ENCODE results near the gene FNIP2.

FNIP2 gene

DNA sequence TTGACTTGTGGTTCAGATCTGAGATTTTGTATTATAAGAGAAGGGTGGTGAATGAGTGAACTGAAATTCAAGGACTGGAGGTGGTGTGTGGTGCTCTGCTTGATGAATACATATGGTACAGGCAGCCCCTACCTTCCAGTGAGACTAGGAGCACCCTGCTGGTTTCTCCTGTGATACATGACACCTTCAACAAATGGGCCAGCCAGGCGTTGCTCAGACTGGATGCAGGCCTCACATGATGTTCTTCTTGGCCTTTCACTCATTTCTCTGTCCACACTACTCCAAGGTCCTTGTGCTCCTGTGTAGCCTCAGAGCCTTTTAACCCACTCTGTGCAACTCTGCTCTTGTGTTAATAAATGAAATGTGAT, 67.2 kb downstream of the FNIP2 start:
- no peak for DNase-seq (ENCODE audit: low read depth in 2 of 3, low spot score in 2 of 3)

DNA sequence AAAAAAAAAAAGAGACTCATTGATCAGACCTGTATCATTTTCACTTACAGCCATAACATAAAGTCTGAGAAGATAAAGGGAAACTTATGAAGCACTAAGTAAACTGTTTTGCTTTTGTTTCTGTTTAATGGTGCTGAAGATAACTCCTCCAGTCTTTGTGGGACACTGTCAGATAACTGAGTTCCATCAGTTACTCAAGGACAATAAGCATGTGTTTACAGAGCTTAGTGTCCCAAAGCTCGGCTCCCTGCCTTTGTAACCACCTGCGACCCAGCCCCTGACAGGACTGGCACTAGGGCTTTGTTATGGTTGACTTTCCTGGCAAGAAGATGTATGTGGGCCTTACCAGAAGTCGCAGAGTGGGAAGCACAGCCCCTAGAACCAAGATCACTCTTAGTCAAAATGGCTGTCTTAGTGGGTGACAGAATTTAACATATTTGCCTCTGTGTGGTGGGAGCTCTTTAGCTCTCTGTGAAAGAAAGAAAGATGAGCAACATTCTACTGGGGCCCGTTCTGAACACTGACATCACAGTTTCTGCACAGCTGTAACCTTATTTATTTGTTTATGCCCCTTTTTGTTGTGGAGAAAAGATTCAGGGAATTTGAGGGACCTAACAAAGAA, 68.1 kb downstream of the FNIP2 start:
- DNase-seq (ENCODE audit: low read depth in 2 of 3, low spot score in 2 of 3) = no peak

DNA sequence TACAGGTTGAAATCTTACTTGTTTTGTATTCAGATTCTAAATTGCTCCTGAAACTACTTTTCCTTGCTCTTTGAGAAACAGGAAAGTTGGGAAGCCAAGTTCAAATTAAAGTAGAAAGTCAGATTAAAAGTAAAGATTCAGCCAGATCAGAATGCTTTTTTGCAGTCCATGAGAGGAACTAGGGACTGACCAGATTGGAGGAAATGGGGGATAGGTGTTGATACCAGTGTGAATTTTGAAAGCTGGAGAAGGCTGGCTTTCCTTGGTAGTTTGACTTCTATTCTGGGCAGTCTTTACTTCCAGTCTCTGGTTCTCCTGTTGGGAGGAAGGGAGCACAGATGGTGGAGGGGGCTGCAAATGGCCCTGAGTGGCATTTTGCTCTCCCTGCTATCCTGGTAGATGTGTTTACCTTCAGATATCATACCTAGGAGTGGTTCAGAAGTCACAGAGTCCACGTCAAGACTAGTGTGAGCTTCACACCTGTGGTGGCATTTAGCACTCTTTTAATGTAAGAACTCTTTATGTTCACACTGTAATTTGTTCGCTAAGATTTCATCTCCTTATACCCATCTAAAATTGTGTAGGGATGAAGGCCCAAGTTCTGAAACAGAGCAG, 68.8 kb downstream of the FNIP2 start:
- DNase-seq (ENCODE audit: low read depth in 2 of 3, low spot score in 2 of 3) = no peak

DNA sequence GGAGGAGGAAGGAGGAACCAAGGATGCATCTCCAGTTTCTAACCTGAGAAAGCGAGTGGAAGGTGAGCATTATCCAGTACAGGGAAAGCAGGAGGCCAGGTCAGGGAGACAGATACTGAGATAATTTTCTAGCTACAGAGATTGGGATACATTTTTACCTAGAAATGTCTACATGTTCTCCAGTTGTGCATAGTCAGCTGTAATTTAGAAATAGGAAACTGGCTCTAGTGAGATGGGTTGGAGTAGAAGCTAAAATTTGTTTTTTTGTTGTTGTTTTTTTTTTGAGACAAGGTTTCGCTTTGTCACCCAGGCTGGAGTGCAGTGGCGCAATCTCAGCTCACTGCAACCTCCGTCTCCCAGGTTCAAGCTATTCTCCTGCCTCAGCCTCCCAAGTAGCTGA, 71.3 kb downstream of the FNIP2 start:
- no peak for DNase-seq (ENCODE audit: low read depth in 2 of 3, low spot score in 2 of 3)

DNA sequence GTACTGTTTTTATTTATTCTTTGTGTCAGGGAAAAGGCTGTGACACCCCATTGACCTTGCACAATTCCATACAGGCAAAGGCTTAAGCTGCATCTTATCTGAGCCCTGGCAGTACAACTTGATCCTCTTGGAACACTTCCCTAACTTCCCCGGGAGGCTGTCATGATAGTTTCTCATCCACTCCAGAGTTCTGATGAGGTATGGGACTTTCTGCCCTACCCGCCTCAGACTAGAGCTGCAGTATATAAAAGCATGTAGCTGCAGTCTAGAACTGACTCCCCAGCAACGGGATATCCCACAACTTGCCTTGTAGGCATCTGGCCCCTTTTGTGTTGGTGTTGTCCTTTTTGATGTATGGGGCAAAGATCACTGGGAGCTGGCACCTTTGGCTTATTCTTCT, 72.7 kb downstream of the FNIP2 start:
- DNase-seq (ENCODE audit: low read depth in 2 of 3, low spot score in 2 of 3) = no peak

DNA sequence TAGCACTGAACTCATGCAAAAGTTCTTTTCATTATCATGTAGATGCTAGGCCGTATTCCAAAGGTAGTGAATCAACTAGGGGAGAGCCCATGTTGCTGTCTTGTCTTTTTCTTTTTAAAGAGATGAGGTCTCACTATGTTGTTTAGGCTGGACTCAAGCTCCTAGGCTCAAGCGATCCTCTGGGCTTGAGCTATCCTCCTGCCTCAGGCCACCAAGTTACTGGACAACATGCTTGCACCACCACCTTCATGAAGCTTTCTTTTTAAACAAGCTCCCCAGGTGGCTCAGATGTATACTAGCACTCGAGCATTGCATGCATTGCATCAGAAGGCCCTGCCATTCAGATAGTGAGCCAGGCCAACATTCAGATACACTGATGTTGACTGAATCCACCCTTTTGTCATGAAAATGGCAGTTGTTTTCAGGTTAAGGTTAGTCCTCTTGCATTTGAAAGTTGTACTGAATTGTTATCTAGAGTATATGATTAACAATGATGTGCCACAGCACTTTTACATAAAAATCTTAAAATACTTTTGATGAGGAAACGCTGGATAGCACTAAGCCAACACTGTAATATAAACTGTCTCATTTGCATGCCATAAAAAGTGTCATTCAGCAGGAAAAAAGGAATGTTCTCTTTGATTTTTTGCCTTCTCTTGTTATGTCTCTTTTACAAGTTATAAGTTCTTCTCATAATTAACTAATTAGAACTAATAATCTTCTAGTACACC, 76.7 kb downstream of the FNIP2 start:
- no peak for DNase-seq (ENCODE audit: low read depth in 2 of 3, low spot score in 2 of 3)

DNA sequence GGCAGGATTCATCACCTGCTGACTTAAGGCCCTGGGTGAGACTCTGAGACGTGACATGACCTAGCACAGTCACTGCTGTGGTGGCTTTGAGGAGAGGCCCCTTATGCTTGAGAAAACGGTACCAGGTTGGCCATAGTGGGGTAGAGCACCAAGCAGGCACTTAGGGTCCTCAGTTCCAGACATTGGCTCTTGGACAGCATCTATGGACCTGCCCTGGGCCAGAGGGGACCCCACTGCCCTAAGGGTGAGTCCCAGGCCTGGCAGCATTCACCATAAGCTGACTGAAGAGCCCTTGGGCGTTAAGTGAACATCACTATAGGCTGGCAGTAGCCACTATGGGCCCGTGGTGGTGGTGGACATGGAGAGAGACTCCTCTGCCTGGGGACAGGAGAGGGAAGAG, 78.7 kb downstream of the FNIP2 start:
- DNase-seq (ENCODE audit: low read depth in 2 of 3, low spot score in 2 of 3) = no peak

DNA sequence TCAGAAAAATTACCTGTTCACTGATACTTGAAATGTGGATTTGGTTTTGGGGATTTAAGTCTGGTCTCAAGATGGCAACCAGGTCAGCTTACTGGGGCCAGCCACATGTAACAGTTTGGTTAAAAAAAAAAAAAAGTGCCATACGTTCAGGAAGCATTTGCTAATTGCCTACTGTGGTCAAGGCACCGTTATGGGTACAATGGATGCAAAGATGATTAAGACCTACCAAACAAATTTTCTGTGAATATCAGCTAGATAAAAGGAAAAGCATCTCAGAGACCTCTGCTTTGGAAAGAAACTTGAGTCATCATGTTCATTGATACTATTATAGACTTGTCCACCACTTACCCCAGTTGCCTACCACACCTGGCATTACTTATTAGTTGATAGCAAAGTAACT, 80.9 kb downstream of the FNIP2 start:
- no peak for DNase-seq (ENCODE audit: low read depth in 2 of 3, low spot score in 2 of 3)

DNA sequence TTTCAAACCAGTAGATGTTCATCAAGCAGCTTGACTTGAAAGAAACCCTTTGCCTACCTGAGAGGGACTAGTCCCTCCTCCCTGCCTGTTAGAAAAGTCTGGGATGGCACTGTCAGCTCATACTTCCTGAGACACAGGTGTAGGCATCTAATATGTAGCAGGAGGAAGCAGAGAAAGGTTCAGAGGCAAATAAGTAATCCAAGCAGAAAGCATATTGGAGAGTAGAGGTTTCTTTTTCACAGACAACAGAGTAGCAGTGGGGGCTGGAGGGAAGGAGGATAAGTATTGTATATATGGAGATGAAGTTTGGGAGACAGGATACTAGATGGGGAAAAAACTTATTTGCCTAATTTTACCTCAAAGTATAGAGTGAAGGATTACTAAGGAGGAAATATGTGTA, 81.5 kb downstream of the FNIP2 start:
- no peak for DNase-seq (ENCODE audit: low read depth in 2 of 3, low spot score in 2 of 3)

DNA sequence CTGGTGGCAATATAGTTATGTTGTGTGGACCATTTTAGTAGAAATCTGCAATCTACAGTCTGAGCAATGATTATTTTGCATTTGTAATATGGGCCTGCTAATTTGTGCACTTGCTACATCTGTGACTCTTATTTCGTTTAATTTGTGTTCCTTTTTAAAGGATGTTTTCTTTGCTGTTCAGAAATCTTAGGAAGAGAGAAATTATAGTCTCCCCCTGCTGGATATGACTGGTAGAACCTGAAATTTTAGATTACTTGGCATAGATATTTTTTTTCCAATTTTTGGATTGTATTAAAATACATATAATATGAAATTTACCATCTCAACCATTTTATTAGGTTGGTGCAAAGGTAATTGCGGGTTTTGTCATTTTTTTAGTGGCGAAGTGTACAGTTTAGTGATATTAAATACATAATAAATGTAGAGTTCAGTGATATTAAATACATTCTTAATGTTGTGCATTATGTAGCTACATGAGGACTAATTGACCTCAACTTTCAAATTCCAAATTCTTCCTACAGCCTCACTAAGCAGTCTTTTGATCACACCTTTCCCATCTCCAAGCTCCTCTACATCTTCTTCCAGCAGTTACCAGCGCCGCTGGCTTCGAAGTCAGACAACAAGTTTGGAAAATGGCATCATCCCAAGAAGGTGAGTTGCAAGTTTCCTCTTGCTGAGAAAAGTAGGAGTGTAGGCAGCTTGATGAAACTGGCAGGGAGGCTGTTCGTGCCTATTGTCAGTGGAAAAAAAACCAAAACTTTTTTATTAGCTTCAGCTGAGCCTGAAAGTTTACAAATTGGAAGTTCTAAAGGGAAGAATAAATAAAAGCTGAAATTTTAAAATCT, 82.2 kb downstream of the FNIP2 start:
- no peak for DNase-seq (ENCODE audit: low read depth in 2 of 3, low spot score in 2 of 3)

DNA sequence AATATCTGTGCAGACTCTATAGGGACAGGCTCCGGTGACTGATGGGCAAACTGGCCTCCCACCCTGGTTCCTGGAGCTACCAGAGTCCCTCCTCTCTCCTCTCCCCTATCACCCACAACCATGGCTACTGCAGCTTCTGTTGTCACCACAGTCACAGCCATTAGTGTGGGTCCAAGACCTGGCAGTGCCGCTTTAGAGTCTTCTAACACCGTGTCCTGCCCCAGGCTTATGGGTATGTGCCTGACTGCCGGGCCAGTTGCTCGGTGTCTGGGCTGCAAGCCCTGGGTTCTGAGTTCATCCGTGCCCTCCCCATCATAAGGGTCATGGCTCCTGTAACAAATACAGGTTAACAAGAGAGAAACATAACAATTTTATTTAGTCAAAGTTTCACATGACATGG, 85.4 kb downstream of the FNIP2 start:
- no peak for DNase-seq (ENCODE audit: low read depth in 2 of 3, low spot score in 2 of 3)

DNA sequence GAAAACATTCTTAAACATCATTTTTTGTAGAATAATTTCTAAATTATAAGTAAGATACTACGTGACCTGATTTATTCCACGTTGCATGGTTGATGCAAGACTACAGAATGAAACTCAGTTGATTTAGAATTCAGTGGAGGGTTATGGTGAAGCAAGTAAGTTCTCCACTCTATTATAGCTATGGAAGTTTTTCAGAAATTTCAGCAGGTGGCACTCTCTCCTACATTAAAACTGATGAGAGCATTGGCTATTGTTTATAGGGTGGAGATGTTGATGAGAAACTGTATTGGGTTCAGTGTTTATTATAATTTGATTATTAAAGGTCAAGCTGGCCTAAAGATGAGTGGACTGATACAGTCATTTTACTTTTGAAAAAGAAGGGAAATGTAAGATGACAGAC, 88.0 kb downstream of the FNIP2 start:
- no peak for DNase-seq (ENCODE audit: low read depth in 2 of 3, low spot score in 2 of 3)

DNA sequence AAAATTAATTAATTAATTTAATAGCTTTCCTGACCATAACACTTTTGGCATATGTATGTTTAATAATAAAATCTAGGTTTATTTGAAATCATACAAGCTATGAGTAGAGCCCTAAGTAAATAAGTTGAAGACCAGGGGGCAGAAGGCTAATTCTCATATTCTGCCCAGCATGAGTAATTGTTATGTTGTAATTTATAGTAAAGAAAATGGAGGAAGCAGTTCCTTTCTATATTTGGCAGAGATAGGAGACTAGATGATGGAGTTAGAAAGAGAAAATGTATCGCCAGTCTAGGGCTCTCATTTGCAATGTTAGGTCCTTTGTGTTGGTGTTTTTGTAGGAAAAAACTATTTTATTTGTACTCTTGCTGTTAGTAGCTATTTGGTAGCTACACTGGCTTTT, 89.1 kb downstream of the FNIP2 start:
- DNase-seq (ENCODE audit: low read depth in 2 of 3, low spot score in 2 of 3) = no peak

DNA sequence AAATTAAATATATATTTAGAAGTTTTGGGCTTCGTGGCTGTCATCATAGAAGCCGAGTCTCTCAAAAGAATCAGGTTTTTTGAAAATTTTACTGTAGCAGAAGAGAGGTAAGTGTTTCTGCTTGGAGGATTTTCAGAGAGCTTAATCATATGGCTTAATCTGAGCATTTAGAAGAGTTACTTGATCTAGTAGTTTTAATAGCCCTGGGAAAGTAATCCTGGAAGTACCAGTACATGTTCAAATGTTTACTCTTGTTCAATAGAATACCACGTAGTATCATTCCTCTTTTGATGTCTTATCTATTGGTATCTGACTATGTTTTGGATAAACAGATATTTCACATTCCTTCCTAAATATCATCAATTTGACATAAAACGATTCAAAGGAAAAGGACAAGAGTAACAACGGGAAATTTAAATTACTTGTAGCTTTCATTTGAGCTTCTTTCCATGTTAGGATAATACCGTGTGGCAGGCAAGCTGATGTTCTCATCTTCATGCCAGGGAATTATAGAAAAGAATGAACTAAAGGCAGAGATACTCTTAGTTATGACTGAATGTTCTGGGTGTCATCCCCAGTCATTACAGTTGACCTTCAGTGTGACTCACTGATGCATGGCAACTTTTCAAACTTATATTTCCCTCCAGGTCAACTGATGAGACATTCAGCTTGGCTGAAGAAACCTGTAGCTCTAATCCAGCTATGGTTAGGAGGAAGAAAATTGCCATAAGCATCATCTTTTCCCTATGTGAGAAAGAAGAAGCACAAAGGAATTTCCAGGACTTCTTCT, 89.8 kb downstream of the FNIP2 start:
- no peak for DNase-seq (ENCODE audit: low read depth in 2 of 3, low spot score in 2 of 3)

DNA sequence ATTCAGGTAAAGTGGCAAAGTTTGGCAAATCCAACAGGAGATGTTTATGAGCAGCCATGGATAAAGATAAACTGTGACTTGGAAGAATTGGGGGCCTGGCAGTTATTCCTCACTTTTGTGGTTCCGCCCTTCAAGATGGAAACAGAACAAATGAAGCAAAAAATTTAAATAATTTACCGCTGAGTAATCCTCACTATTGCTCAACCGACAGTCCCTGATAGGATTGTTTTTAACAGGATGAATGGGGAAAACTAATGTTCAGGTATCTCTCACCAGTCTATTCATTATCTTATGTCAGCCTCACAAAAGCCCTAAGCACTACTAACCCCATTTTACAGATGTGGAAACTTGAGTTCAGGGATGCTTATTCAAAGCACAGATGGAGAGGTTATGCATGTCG, 90.8 kb downstream of the FNIP2 start:
- no peak for DNase-seq (ENCODE audit: low read depth in 2 of 3, low spot score in 2 of 3)

DNA sequence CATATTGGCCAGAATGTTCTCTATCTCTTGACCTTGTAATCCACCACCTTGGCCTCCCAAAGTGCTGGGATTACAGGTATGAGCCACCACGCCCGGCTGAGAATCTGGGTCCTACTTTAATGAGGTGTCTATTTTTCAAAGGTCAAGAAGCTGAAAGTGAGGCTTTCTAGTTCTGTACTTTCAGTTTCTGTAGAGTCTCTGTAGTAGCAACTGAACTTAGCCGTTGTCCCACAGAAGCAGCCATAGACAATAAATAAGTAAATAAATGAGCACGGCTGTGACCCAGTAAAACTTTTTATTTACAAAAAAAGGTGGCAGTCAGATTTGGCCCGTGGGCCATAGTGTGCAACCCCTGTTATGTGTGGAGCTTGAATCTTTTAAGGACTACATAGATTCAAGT, 92.0 kb downstream of the FNIP2 start:
- no peak for DNase-seq (ENCODE audit: low read depth in 2 of 3, low spot score in 2 of 3)

DNA sequence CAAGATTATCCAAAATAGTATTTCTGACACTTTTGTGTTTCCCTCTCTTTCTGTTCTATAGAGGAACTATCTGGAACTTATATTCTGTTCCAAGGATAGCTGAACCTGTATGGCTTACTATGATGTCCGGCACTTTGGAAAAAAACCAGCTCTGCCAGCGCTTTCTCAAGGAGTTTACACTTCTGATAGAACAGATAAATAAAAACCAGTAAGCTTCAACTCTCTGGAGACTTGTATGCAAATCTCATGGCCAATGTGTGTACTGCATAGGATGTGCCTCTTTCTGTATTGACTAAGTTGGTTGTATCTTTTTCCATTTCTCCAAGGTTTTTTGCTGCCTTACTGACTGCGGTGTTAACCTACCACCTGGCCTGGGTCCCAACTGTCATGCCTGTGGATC, 92.5 kb downstream of the FNIP2 start:
- no peak for DNase-seq (ENCODE audit: low read depth in 2 of 3, low spot score in 2 of 3)

DNA sequence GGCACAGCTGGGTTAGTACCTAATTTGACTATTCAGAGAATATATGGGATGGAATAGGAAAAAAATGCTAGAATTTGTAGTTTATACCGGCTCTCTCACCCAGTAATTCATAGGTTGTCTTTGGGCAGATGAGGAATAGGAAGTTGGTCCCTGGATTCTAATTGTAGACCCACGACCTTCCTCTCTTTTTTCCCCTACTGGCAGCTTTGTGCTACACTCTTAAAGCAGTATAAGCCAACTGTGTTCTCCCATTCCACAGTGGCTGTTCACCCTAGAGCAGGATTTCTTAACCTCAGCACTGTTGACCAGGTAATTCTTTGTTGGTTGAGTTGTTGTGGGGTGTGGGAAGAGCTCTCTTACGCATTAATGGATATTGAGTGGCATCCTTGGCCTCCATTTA, 92.9 kb downstream of the FNIP2 start:
- DNase-seq (ENCODE audit: low read depth in 2 of 3, low spot score in 2 of 3) = no peak

DNA sequence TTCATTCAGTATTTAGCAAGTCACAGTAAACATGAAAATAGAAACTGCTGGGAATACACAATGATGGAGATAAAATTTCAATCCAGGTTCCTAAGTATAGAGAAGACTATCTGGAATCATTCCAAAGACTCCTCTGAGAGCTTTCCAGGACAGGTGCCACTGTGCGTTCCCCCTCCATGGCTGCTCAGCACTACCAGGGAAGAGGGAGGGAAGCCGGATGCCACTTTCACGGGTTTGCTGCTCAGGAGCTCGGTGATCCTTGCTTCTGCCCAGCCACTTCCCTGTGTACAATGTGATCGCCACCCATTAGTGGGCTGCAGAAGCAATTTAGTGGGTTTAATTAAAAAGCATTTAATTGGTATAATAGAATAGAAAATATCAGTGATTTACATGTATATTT, 94.5 kb downstream of the FNIP2 start:
- DNase-seq (ENCODE audit: low read depth in 2 of 3, low spot score in 2 of 3) = no peak

DNA sequence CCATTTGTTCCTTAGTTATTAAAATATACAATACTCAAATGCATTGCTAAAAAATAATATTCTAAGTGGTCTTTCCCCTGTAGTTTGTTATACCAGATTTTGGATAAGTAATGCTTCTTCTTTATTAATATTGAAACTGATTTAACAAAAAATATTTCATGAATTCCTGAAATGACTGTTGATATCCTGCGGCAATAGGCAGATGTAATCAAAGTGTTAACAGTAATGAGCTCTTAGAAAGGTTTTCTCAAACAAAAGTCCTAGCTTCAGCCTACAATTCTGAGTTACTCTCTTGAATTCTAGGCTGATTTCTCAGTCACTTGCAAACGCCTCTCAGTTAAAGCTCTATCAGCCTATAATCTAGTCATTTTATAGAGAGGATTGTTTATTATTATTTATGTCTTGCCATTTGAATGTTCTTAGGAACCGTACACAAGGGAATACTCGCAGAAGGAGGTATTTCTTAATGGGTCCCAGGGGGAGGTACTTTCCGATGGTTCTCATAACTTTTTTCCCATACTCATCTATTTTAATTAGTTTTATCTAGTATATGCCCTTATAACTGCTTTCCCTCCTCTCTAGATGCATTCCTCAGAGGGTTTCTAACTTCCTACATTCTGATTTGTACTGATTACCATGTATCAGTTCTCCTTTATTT, 96.8 kb downstream of the FNIP2 start:
- no peak for DNase-seq (ENCODE audit: low read depth in 2 of 3, low spot score in 2 of 3)

DNA sequence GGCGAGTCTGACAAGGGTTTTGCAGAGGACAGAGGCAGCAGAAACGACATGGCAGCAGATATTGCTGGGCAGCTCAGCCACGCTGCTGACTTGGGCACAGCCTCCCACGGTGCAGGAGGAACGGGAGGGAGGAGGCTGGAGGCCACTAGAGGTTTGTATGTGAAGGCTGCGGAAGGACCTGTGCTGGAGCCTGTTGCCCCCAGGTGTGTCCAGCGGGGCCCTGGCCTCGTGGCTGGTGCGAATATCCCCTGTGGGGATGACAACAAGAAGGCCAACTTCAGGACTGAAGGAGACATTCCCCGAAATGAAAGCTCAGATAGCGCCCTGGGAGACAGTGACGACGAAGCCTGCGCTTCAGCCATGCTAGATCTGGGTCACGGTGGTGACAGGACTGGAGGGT, 100.2 kb downstream of the FNIP2 start:
- no peak for DNase-seq (ENCODE audit: low read depth in 2 of 3, low spot score in 2 of 3)

Measured in activated CD8-positive, alpha-beta memory T cell treated with anti-CD3 and anti-CD28 coated beads for 48 hours (primary cell).